Kidney epithelial cell (primary cell): ENCODE results near the gene MACF1. TPM values are rescaled to one million over a fixed set of nuclear protein-coding genes. Genes with fewer than 3 reads are reported as not detected.

Experiments used
- DNase-seq: peaks from one replicate; pipeline ENCODE4 v3.0.0-alpha.2; 2010; ENCODE audit warnings: low read depth
- H3K27me3 ChIP-seq: 2 replicates; pipeline ENCODE4 v1.6.0; 2011; ENCODE audit warnings: low read length; ENCODE audit not compliant: control insufficient read depth, insufficient read depth
- H3K36me3 ChIP-seq: 2 replicates; pipeline ENCODE4 v1.5.1; 2011; ENCODE audit warnings: low read length; ENCODE audit not compliant: control insufficient read depth, insufficient read depth
- H3K4me3 ChIP-seq: 2 replicates; pipeline ENCODE4 v1.5.1; 2011; ENCODE audit warnings: low read depth, mild to moderate bottlenecking, control low read depth, low read length
- total RNA-seq: library from RNA; depleted of rRNA; stranded (reverse); fragments of >200 nt; gene quantifications from 2 replicates; pipeline ENCODE4 v1.2.3, GENCODE V29; 2015
- TF ChIP-seq, protein P1 (sequence below): IDR thresholded peaks from 2 replicates; pipeline ENCODE4 v1.5.1; 2011; ENCODE audit warnings: mild to moderate bottlenecking, moderate library complexity, low read length, control low read depth, inconsistent platforms; ENCODE audit not compliant: insufficient read depth, poor library complexity, severe bottlenecking

Gene MACF1
- total RNA-seq, 1 donor from 2014 or later: 279 TPM

DNA sequence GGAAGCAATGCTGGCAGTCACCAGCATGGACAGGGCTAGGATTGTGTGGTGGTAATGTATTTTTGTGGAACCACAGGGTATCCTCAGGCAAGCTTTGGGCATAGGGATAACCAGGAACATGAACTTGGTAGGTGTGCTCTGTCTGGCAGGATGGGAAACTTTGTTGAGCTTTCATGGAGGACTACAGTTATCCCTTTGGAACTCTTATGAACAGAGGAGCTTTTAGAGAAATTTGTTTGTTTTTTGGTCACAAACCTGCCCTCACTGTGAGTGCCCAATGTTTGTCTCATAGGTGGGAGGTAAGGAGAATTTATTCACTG is 54.4 kb downstream of the MACF1 start:
- TF ChIP-seq, protein P1, sequence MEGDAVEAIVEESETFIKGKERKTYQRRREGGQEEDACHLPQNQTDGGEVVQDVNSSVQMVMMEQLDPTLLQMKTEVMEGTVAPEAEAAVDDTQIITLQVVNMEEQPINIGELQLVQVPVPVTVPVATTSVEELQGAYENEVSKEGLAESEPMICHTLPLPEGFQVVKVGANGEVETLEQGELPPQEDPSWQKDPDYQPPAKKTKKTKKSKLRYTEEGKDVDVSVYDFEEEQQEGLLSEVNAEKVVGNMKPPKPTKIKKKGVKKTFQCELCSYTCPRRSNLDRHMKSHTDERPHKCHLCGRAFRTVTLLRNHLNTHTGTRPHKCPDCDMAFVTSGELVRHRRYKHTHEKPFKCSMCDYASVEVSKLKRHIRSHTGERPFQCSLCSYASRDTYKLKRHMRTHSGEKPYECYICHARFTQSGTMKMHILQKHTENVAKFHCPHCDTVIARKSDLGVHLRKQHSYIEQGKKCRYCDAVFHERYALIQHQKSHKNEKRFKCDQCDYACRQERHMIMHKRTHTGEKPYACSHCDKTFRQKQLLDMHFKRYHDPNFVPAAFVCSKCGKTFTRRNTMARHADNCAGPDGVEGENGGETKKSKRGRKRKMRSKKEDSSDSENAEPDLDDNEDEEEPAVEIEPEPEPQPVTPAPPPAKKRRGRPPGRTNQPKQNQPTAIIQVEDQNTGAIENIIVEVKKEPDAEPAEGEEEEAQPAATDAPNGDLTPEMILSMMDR: no peak

DNA sequence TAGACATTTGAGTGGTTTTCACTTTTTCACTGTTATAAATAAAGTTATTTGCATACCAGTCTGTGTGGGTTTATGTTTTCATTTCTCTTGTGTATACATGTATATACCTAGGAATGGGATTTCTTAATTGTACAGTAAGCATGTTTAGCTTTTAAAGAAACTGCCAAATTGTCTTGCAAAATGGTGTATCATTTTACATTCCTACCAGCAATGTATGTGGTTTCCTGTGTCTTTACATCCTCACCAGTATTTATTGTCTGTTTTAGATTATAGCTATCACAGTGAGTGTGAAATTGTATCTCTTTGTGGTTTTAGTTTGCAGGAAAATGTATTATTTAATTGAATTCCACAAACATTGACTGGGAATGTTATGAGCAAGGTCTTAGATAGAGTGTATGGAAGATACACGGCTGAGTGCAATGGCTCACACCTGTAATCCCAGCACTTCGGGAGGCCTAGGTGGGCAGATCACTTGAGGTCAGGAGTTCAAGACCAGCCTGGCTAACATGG is 57.3 kb downstream of the MACF1 start:
- Histone ChIP-seq H3K4me3 (no peak overlapping the region), H3K36me3 (no peaks in the 10 kb centered on the region), H3K27me3 (no peaks in the 10 kb centered on the region)
- TF ChIP-seq, protein P1: no peak
- DNase-seq: no peak

More for the DNA sequence above, 54.4 kb downstream of the MACF1 start:
- Histone ChIP-seq H3K4me3 (no peak overlapping the region), H3K36me3 (peaks cover 1% of the 10 kb centered on the region), H3K27me3 (no peaks in the 10 kb centered on the region)
- no peak for DNase-seq

DNA sequence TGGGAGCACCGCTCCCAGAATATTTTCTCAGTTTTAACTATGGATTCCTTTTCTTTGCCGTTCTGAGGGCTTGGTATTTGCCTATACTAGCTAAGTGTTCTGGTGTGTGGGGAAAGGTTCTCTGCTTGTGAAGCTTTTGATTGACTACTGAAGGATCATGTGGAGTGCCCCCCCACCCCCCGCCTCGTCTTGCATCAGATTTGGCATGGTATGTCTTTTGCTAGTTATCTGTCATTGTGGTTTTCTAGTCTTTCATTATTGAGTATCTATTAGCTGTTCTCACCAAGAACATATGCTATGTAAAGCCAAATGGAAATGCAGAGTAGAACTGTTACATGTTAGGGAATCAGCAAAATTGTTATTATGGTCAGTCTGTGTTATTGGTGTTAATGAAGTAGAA is 58.3 kb downstream of the MACF1 start:
- H3K4me3 ChIP-seq: no peak overlapping the region
- H3K36me3 ChIP-seq: no peaks in the 10 kb centered on the region
- DNase-seq: no peak
- TF ChIP-seq, protein P1: no peak
- H3K27me3 ChIP-seq: no peaks in the 10 kb centered on the region

DNA sequence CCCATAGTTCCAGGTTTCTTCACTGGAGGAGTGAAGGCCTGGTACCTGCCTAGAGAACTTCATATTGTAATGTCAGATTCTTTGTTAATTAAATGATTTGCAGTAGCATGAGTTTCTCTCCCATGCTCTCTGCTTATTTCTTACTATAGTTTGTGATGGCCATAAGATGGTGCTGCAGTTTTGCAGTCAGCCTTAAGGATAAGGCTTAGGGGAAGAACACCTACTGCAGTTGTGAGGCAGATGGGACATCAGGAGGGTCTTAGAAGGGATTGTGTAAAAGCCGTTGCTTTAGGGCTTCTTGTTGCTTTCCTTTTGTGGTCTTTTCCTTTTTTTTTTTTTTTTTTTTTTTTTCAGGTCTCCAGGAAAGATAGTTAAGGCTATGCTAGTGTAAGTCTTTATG is 61.8 kb downstream of the MACF1 start:
- TF ChIP-seq, protein P1: no peak
- H3K4me3 ChIP-seq: no peak overlapping the region
- H3K36me3 ChIP-seq: no peaks in the 10 kb centered on the region
- no peaks in the 10 kb centered on the region for H3K27me3 ChIP-seq
- no peak for DNase-seq

DNA sequence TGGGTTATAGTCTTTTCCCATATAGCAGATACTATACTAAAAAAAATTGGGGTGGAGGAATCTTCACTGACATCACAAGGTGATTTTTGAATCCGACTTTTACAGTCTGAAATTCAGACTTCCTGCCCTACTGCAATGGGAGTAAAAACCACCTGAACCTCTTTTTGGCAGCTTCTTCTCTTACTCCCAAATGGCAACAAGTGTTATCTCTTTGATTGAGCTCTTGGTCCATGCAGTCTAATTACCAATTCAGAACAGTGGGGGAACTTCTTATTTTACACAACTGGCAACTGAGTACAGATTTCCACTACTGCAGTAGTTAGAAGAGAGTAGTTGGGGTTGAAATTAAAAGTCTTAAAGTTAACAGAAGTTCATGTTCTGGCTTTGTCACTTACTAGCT is 62.3 kb downstream of the MACF1 start:
- Histone ChIP-seq H3K27me3 (no peaks in the 10 kb centered on the region), H3K36me3 (no peaks in the 10 kb centered on the region), H3K4me3 (no peak overlapping the region)
- DNase-seq: no peak
- TF ChIP-seq, protein P1: no peak

DNA sequence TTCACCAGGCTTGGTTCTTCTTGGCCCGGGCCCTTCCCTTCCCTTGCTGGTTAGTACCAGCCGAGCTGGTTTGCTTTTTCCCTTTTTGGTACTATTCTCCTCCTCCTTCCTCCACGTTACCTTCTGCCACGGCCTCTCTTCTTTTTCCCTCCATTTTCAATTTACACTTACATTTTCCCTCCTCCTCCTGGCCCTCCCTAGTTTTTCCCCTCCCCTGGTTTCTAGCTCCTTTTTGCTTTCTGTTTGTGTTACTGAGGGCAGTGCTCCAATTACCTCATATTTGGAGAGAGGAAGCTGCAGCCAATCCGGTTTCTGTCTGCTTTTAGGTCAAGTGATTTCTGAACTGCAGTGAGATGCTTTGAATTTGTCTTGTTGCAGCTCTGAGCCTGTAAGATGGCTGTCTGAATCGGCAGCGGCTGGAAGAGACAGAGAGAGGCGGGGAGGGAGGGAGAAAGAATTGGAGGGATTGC is 63.7 kb downstream of the MACF1 start:
- Histone ChIP-seq H3K4me3 (no peak overlapping the region), H3K36me3 (no peaks in the 10 kb centered on the region), H3K27me3 (no peaks in the 10 kb centered on the region)
- TF ChIP-seq, protein P1: no peak
- DNase-seq: peak; percentile 47
